WERI-Rb-1 (cell line): Measurements from ENCODE around the gene VENTX.
A peak's percentile ranks its signal among the peaks of the same experiment; 100 is the strongest.

Experiments used
- DNase-seq: peaks from one replicate; pipeline ENCODE4 v3.0.0-alpha.2; 2020
- H3K27ac ChIP-seq: fragments of 250-450 bp; sonication (Bioruptor Pico); 2 replicates; pipeline ENCODE4 v1.5.1; 2020; ENCODE audit warnings: mild to moderate bottlenecking, moderate library complexity
- H3K27me3 ChIP-seq: fragments of 250-450 bp; sonication (Bioruptor Pico); 2 replicates; pipeline ENCODE4 v1.5.1; 2021; ENCODE audit warnings: mild to moderate bottlenecking, low read depth, moderate library complexity; ENCODE audit not compliant: insufficient read depth, severe bottlenecking
- H3K36me3 ChIP-seq: fragments of 250-450 bp; sonication (Bioruptor Pico); 2 replicates; pipeline ENCODE4 v1.5.1; 2020; ENCODE audit warnings: mild to moderate bottlenecking, moderate library complexity
- H3K4me3 ChIP-seq: 2 replicates; pipeline ENCODE4 v1.5.1; 2011; ENCODE audit warnings: low read depth, mild to moderate bottlenecking, control low read depth, low read length
- H3K9me3 ChIP-seq: fragments of 250-450 bp; sonication (Bioruptor Pico); 2 replicates; pipeline ENCODE4 v1.5.1; 2021; ENCODE audit warnings: mild to moderate bottlenecking, moderate library complexity; ENCODE audit not compliant: severe bottlenecking
- TF ChIP-seq, protein P1 (sequence below): IDR thresholded peaks from 2 replicates; pipeline ENCODE4 v1.5.1; 2011; ENCODE audit warnings: low read depth, mild to moderate bottlenecking, control low read depth, inconsistent platforms, low read length

Gene VENTX

DNA sequence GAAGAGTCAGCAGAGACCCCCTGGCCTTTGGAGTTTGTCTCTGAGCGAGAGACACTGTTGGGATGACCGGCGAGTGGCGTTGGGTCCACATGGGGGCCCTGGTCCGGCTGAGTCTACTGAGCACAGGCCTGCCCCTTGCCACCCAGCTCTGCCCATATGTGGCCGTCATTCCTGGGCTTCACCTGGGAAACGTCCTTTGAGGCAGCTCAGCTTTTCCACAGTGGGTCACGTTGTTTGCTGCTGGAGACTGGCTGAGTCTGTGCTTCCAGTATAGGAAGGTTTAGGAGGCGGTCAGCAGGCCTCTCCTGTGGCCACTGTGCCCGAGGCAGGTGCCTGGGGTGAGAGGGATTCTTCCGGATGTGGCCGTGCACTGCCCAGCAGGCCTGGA lies 21.9 kb downstream of the VENTX start:
- H3K27me3 ChIP-seq: no peaks in the 10 kb centered on the region
- TF ChIP-seq, protein P1, sequence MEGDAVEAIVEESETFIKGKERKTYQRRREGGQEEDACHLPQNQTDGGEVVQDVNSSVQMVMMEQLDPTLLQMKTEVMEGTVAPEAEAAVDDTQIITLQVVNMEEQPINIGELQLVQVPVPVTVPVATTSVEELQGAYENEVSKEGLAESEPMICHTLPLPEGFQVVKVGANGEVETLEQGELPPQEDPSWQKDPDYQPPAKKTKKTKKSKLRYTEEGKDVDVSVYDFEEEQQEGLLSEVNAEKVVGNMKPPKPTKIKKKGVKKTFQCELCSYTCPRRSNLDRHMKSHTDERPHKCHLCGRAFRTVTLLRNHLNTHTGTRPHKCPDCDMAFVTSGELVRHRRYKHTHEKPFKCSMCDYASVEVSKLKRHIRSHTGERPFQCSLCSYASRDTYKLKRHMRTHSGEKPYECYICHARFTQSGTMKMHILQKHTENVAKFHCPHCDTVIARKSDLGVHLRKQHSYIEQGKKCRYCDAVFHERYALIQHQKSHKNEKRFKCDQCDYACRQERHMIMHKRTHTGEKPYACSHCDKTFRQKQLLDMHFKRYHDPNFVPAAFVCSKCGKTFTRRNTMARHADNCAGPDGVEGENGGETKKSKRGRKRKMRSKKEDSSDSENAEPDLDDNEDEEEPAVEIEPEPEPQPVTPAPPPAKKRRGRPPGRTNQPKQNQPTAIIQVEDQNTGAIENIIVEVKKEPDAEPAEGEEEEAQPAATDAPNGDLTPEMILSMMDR: no peak
- H3K36me3 ChIP-seq: no peaks in the 10 kb centered on the region
- no peak overlapping the region for H3K27ac ChIP-seq
- H3K4me3 ChIP-seq: no peak overlapping the region
- DNase-seq: no peak
- no peaks in the 10 kb centered on the region for H3K9me3 ChIP-seq

DNA sequence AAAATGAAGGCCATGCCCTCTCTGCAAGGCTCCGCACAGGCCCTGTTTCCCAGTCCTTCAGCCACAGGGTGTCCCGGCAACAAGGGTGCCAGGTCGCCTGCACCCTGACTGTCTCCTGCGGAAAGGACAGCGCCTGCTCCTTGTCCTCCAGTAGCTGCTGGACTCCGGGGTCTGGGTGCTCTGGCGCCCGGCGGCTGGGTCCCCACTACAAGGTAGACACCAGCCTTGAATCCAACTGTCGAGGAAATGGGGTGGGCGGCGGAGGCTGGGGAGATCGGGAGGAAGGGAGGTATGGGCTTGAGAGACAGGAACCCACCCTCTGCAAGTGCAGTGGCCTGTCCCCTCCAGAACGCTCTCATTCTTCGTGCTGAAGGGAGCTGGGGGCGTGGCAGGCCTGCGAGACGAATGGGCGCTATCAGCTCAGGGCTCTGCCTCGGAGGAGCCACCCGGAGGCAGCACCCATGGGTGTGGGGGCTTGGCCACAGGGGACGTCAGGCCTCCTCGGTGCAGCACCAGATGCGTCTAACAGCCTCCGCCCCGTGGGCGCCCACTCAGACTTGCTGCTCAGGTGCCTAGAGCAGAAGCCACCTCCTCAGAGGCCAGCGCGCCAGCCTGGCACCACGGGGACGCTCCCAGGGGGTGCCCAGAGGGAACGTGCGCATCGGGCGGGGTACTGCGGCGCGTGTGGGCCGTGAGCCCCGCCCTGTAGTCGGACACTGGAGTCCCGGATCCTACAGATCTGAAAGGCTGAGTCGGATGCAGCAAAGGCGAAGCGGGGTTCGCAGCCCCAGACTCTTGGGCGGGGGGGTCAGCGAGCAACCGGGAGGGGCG lies 23.5 kb downstream of the VENTX start:
- Histone ChIP-seq H3K4me3 (peak overlapping the region; percentile 58), H3K36me3 (no peaks in the 10 kb centered on the region), H3K9me3 (no peaks in the 10 kb centered on the region), H3K27me3 (no peaks in the 10 kb centered on the region), H3K27ac (peak overlapping the region; percentile 81)
- TF ChIP-seq, protein P1: no peak
- DNase-seq: peak; percentile 47

DNA sequence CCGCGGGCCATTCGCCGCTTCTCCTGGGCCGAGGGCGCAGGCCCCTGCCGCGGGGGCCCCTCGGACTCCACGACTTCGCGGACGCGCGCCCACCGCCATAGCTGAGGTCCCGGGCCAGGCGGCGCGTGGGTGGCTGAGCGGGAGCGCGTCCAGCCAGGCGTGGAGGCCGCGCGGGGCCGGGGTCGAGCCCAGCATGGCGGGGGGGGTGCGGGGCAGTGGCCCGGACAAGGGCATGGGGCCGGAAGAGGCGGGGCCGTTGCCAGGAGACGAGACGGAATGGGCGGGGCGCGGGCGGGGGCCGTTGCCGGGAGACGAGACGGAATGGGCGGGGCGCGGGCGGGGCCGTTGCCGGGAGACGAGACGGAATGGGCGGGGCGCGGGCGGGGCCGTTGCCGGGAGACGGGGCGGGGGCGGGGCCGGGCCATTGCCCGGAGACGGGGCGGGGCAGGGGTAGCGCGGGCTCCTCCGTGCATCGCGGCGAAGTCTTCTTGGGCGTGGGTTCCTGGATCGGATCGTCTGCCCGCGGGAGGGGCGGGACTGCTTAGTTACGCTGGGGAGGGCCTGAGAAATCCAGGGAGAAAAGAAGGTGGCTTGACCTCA lies 24.2 kb downstream of the VENTX start:
- DNase-seq: peak; percentile 89
- Histone ChIP-seq H3K9me3 (no peaks in the 10 kb centered on the region), H3K36me3 (no peaks in the 10 kb centered on the region), H3K4me3 (peak overlapping the region; percentile 58), H3K27ac (peak overlapping the region; percentile 81), H3K27me3 (no peaks in the 10 kb centered on the region)
- TF ChIP-seq, protein P1: no peak

DNA sequence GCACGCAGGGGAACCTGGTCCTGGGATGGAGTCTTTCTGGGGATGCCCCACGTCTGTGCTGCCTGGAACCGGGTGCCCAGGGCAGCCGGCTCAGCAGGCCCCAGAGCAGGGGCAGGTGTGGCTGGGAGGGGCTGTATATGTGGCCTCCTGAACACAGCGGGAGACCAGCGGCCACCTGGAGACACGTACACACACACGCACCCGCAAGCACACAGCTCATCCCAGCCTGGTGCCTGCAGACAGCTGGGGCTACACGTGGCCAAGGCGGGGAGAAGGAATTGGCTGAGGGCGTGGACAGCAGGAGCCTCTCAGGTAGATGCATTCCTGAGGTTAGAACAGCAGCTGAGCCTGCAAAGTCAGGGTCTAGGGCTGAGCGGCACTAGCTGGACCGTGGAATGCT lies 25.0 kb downstream of the VENTX start:
- TF ChIP-seq, protein P1: no peak

DNA sequence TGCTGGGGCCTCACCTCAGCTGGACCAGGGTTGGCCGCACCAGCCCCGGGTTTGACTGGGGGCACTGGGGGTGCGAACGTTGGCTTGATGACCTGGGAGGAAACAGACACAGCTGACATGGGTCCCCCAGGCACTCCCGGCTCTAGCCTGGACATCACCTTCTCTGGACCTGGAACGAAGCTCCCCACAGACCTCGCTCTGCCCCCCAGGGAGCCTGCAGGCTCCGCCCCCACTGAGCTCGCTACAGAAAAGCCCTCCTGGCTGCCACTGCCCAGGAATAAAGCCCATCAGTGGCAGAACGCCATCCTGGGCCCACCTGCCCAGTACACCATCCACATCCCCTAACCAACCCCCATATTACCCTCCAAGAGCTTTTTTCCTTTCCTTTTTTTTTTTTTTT lies 26.0 kb downstream of the VENTX start:
- TF ChIP-seq, protein P1: no peak
- H3K27ac ChIP-seq: no peak overlapping the region
- no peak for DNase-seq
- no peaks in the 10 kb centered on the region for H3K9me3 ChIP-seq
- no peaks in the 10 kb centered on the region for H3K27me3 ChIP-seq
- no peaks in the 10 kb centered on the region for H3K36me3 ChIP-seq
- no peak overlapping the region for H3K4me3 ChIP-seq

More for the DNA sequence above, 25.0 kb downstream of the VENTX start:
- Histone ChIP-seq H3K27ac (no peak overlapping the region), H3K36me3 (no peaks in the 10 kb centered on the region), H3K27me3 (no peaks in the 10 kb centered on the region), H3K4me3 (peak overlapping the region; percentile 36), H3K9me3 (no peaks in the 10 kb centered on the region)
- peak; percentile 72 for DNase-seq
